A673 (cell line): Measurements from ENCODE around the gene ZHX3.

Experiments
- CTCF ChIP-seq: fragments of 300-800, 200-600 bp; sonication (generic); conservative IDR thresholded peaks from 2 replicates; pipeline ENCODE4 v1.5.1; 2017; ENCODE audit warnings: low read depth, mild to moderate bottlenecking, antibody characterized with exemption, low read length, moderate library complexity, mixed read lengths
- EZH2 ChIP-seq: fragments of 200-600 bp; sonication (generic); IDR thresholded peaks from 2 replicates; pipeline ENCODE4 v1.6.1; 2017; ENCODE audit warnings: borderline replicate concordance, low read depth, mild to moderate bottlenecking, mixed read lengths, antibody characterized with exemption, low read length; ENCODE audit not compliant: poor library complexity, severe bottlenecking

GRCh38 chr20:41364967-41365765 lies 47.6 kb upstream of the ZHX3 start:
- TF ChIP-seq CTCF (no peak), EZH2 (no peak)
